Right lobe of liver (tissue), 4 donors: ENCODE results near the gene ZNF524.

Source experiments
- CTCF ChIP-seq, 4 donors: fragments of 200-600 bp in 3 of 4; fragments of 450-650 bp in 1 of 4; IDR thresholded peaks; one replicate each; pipeline versions ENCODE4 v1.5.1 to v1.8.0; 2016 to 2022; ENCODE audit warnings: antibody characterized with exemption in 4 of 4, mild to moderate bottlenecking in 2 of 4
- POLR2A ChIP-seq: fragments of 450-650 bp; IDR thresholded peaks from one replicate; pipeline ENCODE4 v1.6.1; 2017; ENCODE audit warnings: antibody characterized with exemption, mild to moderate bottlenecking
- donor health status: DM: no; HTN: no; CAD: no.
- donor health status: DM: no; HTN: no; CAD: no.
- donor health status: DM: no; HTN: yes; CAD: no.

- no peak for TF ChIP-seq CTCF (IDR thresholded peaks at IDR 0.05)
- no peak for TF ChIP-seq POLR2A
Observed at GRCh38 chr19:55613396-55613795, 13.3 kb downstream of the ZNF524 start.
